Kidney tubule cell (primary cell): ENCODE data around the gene PIKFYVE.
"Not testable (repeated sequence)": the region's sequence is repeated elsewhere in the genome, so short reads cannot be mapped to it uniquely, and the experiment has no call there.

Experiments
- DNase-seq: peaks from one replicate; pipeline ENCODE4 v3.0.0-alpha.2; 2018; ENCODE audit warnings: low spot score

Gene PIKFYVE

DNA sequence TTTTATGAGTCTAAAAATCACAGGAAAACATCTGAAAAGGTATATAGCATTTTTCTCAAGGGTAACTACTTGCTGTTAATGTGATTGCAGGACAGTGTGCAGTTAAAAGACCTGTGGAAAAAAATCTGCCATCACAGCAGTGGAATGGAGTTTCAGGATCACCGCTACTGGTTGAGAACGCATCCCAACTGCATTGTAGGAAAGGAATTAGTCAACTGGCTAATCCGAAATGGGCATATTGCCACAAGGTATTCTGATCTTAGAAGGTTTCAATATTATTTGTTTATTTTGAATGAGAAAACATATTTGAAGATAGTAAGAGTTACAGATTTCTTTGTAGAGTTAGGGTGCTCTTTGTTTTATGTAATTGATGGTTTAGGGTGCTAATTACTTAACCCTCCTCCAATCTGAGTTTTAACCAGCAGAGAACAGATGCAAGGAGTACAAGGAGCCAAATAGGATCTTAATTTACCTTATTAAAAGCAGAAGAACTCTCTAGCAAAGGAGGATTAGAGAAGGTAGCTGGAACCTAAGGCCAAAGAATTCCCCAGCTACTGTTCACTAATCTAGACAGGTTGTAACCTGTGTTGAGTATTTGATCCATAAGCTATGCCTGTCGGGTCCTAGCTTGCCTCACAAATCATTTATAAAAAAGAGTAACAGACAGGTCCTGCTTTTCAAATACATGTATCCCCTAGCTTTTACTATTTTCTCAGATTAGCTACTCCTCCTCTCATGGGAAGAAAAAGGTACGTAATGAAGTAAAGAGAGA lies 35.0 kb downstream of the PIKFYVE start:
- no peak for DNase-seq

DNA sequence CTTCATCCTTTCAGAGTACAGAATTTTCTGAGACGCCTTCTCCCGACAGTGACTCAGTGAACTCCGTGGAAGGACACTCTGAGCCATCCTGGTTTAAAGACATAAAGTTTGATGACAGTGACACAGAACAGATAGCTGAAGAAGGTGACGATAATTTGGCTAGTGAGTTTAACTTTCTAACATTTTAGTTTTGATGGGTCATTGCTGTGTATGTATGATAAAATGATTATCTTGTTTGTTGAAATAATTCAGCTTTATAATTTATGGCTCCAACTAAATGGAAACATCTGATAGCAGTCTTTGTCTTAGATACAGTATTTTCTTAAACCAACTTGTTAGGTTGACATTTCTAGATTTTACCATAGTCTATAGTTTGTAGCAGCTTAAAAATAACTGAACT lies 38.1 kb downstream of the PIKFYVE start:
- DNase-seq: no peak

DNA sequence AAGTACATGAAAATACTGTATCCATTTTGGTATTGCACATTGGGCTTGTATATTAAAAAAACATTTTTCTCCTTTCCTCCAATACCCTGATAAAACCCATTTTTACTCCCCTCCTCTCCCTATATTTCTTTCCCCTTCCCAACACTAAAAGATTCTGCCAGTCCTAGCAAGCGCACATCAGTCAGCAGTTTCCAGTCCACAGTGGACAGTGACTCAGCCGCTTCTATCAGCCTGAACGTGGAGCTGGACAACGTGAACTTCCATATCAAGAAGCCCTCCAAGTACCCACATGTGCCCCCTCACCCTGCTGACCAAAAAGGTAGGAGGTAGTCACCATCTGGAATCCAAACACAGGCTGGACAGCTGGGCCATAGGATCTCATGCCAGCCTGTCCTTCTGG lies 38.6 kb downstream of the PIKFYVE start:
- DNase-seq: no peak

DNA sequence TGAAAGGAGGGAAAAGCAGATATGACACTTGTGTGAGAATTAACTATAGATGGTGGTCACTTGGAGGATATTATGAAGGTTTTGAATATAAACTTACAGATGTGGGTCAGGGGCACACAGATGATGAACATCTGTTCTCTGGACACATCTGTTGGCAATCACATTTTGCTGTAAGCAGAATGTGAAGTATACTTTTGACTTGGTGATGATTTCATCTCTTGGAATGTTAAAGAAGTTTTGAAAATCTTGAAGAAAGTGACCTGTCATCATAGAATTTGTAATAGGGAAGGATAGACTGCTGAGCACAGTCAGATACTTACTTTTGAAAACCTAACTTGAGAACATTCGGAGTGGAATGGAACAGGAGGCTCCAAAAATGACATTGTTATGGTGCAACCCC lies 40.2 kb downstream of the PIKFYVE start:
- no peak for DNase-seq

DNA sequence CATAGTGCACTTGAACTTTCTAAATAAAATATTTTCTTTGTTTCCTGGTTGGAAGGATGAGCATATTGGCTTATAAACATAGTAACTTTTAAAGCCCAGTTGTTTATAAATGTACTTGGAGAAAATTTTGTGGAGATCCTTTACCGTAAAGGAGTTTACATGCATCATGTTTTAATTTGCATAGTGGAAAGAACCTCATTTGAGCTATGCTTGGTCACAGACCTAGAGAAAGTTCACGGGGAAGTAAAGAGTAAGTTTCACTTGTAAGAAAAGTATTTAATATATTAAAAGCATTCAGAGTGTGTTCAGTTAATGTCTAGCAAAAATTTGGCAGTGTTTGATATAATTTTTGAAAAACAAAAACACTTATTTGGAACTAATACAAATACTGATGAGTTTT lies 45.3 kb downstream of the PIKFYVE start:
- no peak for DNase-seq

DNA sequence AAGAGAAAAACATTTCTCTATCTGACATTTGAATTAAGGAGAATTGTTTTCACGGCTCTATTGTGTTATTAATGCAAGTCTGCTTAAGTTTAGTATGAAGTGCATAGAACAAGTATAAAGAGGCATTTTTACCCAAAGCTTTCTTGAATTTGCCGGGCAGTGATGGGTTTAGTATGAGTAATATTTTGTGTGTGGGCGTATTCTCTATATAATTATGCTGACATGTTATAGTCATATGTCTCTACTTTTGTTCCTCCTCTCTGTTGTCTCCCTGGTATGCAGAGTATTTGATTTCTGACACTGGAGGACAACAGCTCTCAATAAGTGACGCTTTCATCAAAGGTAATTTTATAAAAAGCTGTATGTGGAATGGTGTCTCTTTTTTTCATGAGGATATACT lies 45.9 kb downstream of the PIKFYVE start:
- no peak for DNase-seq

DNA sequence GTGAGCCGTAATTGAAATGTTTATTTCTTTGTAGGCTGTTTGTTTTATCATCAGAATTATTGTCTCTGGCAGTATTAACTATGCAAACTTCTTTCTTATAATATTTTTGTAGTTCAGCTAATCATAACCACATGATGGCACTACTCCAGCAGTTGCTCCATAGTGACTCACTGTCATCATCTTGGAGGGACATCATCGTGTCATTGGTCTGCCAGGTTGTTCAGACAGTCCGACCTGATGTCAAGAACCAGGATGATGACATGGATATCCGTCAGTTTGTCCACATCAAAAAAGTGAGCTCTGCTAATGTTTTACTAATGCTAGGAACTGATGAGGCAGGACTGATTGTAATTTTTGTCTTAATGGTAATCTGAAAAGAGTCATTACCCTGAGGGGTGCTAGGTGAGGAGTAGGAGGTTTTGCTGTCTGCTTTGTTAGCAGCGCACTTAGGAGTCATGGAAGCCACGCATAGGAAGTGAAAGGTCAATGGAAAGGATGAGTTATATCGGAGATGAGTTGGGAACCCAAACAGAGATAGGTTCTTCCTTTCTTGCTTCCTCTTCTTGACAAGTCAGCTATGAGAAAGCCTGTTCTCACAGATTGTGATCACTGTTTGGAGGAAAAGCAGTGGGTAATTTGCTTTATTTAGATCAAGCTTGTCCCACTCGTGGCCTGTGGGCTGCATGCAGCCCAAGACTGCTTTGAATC lies 49.2 kb downstream of the PIKFYVE start:
- DNase-seq: peak; percentile 12

DNA sequence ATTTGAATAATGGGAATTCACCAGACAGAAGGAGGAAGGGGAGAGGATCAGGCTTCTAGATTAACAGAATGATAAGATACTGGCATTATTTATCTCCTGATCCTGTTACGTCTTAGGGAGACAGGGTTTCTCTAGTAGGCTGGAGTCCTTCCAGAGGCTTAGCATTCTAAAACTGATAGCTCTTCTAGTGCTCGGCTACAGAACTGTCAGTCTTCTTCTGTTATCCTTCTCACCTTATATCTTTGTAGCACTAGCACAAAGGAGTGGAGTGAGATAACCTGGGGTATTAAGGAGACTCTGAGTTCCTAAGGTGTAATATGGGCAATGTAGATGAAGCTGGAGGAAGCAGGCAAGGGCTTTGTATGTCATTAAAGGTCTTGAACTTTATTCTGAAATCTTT lies 52.1 kb downstream of the PIKFYVE start:
- no peak for DNase-seq

DNA sequence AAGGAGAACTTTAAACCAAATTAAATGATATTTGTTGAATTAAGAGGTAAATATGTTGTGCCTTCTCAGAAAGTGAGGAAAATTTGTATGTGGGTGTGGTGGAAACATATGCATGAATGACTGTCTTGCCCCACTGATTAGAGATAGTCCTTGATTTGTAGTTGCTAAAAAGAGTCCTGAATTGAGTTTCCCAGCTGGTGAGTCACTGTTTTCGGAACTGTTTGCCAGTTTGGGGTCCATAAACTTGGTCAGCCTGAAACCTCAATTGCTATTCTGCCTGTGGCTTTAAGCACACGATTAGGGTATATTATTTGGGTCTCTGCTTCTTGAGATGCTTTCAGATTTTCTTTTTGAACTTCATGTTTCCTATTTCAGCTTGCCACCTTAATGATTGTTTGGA lies 53.3 kb downstream of the PIKFYVE start:
- no peak for DNase-seq

DNA sequence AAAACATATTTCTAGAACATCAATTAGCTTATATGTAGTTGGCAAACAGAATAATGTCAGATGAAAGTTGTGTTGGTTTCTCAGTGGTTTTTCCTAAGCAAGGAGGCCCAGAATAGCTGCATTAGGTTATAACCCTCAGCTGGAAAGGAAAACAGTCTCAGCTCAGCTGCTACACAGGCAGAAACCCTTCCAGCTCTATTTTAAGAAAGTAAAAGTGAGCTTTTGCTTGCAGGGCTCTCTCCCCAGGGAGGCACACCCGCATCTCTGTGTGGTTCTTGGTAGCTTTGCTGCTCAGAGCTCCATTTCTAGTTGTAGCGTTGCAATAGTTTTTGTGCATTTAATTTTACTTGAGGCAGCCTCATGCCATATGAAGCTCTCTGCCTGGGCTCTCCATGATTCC lies 54.6 kb downstream of the PIKFYVE start:
- no peak for DNase-seq

DNA sequence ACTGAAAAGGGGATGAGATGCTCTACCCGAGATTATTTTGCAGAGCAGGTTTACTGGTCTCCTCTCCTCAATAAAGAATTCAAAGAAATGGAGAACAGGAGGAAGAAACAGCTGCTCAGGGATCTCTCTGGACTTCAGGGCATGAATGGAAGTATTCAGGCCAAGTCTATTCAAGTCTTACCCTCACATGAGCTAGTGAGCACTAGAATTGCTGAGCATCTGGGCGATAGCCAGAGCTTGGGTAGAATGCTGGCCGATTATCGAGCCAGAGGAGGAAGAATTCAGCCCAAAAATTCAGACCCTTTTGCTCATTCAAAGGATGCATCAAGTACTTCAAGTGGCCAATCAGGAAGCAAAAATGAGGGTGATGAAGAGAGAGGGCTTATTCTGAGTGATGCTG lies 60.0 kb downstream of the PIKFYVE start:
- DNase-seq: no peak

DNA sequence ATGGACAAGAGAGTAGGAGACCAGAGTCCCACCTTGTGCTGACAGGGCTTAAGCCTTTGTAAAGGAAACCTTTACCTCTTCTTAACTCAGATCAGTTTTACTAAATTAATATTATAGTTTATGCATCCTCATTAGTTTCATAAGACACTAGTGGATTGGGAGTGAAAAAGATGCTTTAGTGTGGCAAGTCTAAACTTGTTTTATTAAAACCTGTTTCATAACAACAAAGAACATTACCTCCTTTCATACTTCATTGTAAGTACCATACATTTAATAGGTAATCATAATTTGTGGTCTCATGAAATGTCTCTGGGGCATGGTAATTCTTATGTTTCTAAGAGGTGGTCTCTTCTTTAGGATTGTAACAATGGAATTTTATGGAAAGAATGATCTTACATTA lies 63.4 kb downstream of the PIKFYVE start:
- no peak for DNase-seq

DNA sequence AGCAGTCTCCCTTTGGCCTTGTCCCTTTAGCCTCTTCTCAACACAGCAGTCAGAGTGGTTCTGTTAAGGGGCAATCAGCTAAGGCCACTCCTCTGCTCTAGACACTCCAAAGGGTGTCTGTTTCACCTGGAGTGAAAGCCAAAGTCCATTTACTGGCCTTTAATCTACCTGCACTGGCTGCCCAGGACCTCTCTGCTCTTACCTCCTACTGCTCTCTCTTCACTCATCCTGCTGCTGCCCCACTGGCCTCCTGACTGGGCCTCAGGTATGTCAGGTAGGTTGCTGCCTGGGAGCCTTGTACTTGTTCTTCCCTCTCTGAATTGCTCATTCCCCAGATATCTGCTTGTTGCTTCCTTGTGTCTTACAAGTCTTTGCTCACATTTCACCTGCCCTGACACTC lies 68.2 kb downstream of the PIKFYVE start:
- peak; percentile 52 for DNase-seq

DNA sequence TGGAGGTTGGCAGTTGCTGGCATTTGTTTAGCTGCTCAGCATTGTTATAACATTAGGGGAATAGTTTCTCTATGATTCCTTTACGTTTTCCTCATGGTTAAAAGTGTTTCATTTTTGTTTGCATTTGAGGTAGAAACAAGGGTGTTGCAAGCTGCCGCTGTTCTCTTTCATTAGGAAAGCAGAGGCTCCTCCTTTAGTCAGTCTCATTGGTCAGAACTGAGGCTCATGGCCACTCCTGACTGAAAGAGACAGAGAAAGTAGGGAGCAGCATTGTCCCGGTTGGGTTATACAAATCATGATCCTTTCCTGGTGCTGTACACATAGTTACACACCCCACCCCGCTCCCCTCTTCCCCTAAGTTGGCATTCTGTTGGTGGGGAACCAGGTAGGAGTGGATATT lies 80.7 kb downstream of the PIKFYVE start:
- DNase-seq: no peak

DNA sequence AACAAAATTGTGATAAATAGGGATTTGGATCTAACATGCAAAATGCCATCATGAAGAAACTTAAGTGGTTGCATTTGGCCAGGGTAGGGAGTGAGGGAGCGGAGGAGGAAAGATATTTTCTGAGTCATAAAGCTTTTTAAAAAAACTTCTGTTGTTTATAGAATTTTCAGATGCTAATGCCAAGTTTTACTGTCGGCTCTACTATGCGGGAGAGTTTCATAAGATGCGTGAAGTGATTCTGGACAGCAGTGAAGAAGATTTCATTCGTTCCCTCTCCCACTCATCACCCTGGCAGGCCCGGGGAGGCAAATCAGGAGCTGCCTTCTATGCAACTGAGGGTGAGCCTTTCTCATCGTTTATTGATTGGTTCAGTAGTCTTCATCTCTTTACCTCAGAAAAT lies 84.6 kb downstream of the PIKFYVE start:
- no peak for DNase-seq

DNA sequence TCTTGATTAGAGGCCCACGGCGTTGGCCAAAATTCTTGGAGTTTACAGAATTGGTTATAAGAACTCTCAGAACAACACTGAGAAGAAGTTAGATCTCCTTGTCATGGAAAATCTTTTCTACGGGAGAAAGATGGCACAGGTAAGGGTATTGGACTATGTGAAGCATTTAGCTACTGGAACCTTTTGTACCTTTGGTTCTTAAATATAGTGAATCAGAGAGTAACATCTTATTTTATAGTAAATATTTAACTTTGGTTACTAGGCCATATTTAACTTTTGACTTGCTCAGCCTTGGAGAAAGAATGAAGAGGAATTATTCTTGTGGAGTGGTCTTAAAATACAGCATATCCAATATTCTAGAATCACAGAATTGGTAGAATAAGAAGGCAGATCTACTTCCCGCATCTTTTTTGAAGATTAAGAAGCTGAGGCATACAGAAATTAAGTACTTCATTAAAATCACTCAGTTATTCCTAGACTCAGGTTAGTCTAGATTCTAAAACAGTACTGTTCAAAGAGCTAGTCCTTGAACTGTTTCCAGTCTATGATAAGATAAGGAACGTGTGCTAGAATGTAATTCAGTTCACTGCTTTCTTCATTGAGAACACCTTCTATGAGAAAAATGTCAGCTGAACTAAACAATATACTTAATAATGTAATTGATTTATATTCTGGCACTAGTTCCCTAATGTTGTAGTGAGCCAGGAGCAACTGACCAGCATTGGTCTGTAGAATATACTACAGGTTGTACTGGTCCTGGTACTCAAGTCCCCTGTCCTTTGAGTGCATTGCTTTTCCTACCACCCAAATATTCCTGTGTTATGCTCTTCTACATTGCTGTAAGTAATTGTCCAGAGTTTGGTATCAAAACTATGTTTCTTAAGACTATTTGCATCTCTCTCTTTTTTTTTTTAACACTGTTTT lies 86.9 kb downstream of the PIKFYVE start:
- no peak for DNase-seq

DNA sequence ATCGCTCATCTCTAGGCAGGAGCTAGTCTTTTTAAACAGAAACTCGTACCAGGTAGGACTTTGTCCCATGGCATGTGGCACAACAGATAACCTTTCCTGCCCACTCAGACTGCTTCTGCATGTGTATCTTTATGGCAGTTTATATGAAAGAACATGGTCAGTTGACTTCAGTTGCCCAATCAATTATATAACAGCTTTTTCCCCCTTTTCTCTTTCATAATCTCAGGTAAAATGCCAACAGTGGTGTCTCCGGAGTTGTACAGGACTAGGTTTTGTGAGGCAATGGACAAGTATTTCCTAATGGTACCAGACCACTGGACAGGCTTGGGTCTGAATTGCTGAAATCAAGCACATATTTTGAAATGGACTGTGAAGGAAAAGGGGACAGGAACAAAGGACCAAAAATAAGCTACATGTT lies 88.9 kb downstream of the PIKFYVE start:
- no peak for DNase-seq

DNA sequence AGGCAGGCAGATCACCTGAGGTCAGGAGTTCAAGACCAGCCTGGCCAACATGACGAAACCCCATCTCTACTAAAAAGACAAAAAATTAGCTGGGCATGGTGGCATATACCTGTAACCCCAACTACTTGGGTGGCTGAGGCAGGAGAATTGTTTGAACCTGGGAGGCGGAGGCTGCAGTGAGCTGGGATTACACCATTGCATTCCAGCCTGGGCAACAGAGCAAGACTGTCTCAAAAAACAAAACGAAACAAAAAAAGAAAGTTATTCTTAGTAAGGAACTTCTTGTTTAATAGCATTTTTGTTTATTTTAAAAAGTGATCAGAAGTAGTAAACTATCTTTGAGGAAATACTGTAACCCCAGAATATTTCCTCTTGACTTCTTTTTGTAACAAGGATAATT lies 90.4 kb downstream of the PIKFYVE start:
- not testable (repeated sequence) for DNase-seq

DNA sequence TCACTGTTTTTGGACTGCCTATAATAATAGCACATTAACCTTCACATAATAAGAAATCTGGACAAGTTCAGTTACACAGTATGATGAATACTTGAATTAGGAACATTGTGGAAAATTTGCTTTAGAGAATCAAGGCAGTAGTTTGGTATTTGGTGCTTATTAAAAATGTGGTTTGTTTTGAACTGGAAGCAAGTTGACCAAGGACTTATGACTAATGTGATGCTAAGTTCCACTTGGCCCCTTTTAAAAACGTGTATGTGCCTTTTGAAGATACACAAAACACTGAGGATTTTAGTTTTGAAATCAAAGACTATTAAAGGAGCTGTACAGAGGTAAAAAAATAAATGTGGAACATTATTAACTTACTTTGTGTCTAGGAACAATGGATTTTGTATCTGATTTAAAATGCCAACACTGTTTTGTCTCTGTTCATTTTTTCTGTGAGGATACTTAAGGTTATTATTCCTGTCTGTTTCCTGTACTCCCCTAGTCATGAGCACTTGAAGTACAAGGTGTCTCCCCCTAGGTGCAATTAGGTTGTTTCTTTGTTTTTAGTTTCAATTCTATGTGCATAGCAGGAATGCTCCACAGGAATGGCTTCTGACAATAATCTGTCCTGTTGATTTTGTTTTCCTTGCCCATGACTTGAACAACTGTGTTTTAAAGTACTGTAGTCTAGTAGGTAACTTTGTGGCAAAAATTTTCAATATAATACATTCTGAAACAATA lies 91.0 kb downstream of the PIKFYVE start:
- DNase-seq: peak; percentile 9

DNA sequence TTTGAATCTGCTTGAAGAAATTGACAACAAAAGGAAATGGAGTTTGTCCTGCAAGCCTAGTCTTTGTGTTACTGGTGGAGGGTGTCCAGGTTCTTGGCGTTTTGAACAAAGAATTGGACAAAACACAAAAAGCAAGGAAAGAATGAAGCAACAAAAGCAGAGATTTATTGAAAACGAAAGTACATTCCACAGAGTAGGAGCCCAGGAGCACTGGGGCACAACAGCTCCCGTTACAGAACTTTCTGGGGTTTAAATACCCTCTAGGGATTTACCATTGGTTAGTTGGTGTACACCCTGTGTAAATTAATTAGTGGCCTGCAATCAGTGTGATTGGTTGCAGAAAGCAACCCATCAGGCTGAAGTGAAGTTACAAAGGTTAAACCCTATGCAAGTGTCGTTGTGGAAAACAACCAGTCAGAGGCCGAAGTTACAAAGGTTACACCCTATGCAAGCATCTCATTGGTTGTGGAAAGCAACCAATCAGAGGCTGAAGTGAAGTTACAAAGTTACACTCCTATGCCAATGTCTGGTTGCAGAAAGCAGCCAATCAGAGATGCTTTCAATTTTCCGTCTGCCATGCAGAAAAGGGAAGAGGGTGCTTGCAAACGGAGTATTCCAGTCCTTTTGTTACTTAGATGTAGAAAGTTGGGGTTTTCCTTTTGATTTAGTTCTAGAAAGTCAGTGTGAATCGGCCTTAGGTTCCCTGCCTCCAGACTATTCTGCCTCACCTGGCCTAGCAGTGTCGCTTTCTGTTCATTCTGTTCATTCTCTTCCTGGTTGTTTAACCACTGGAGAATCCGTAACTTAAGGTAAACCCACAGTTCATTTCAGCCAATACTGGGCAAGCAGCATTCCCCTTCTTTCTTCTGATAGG lies 92.9 kb downstream of the PIKFYVE start:
- DNase-seq: no peak

DNA sequence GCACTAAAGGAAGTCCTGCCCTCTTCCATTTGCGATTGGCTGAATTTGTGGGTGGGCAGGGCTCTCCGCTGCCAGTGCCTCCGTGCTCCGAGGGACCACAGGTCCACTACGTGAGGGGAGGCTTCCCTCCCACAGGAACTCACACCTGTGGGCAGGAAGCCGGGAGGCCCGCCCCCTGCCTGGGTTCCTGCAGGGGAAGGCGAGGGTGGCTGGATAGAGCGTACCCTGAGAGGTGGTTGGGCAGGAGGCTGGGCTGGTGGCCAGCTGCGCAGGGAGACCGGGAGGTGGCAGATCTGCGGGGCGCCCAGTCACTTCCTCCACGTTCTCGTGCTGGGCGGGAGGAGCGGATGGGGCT lies 93.6 kb downstream of the PIKFYVE start:
- no peak for DNase-seq
